Measurements from ENCODE around the gene EPS8L3.
"Not testable (repeated sequence)": the region's sequence is repeated elsewhere in the genome, so short reads cannot be mapped to it uniquely, and the experiment has no call there.

The EPS8L3 gene

GRCh38 chr1:109777980-109778625 lies 14.4 kb upstream of the EPS8L3 start:
- DNase-seq, result no peak

- DNase-seq, result no peak
Measured at GRCh38 chr1:109777436-109777835, 13.7 kb upstream of the EPS8L3 start.

- DNase-seq, result peak; percentile 81
Measured at GRCh38 chr1:109776911-109777310, 13.2 kb upstream of the EPS8L3 start.

- DNase-seq, result no peak
Measured at GRCh38 chr1:109776206-109776835, 12.6 kb upstream of the EPS8L3 start.

GRCh38 chr1:109775398-109775797 lies 11.7 kb upstream of the EPS8L3 start:
- no peak for DNase-seq

GRCh38 chr1:109773900-109774485 lies 10.3 kb upstream of the EPS8L3 start:
- DNase-seq, result no peak

- peak; percentile 77 for DNase-seq
Measured at GRCh38 chr1:109773203-109773899, 9.6 kb upstream of the EPS8L3 start.

- DNase-seq, result no peak
Measured at GRCh38 chr1:109772658-109773202, 9.0 kb upstream of the EPS8L3 start.

GRCh38 chr1:109771712-109772657 lies 8.3 kb upstream of the EPS8L3 start:
- no peak for DNase-seq

GRCh38 chr1:109770331-109771095 lies 6.8 kb upstream of the EPS8L3 start:
- DNase-seq, result no peak

- no peak for DNase-seq
Measured at GRCh38 chr1:109769330-109770078, 5.8 kb upstream of the EPS8L3 start.

GRCh38 chr1:109768820-109769219 lies 5.1 kb upstream of the EPS8L3 start:
- no peak for DNase-seq

GRCh38 chr1:109768335-109768650 lies 4.6 kb upstream of the EPS8L3 start:
- no peak for DNase-seq

- DNase-seq, result no peak
Measured at GRCh38 chr1:109767637-109768334, 4.1 kb upstream of the EPS8L3 start.

GRCh38 chr1:109766991-109767636 lies 3.4 kb upstream of the EPS8L3 start:
- DNase-seq, result not testable (repeated sequence)

GRCh38 chr1:109765896-109766615 lies 2.3 kb upstream of the EPS8L3 start:
- DNase-seq, result no peak

GRCh38 chr1:109765483-109765815 lies 1.7 kb upstream of the EPS8L3 start:
- DNase-seq, result no peak

GRCh38 chr1:109764561-109765482 lies 1.1 kb upstream of the EPS8L3 start:
- DNase-seq, result no peak

Measured in CD4-positive, alpha-beta T cell treated with Interleukin-6 for 4 hours (primary cell).